ENCODE results near the gene PCDHGA9.
"Not testable (repeated sequence)": the region's sequence is repeated elsewhere in the genome, so short reads cannot be mapped to it uniquely, and the experiment has no call there.

The PCDHGA9 gene

GRCh38 chr5:141384471-141385267, 17.9 kb upstream of the PCDHGA9 start:
- DNase-seq (ENCODE audit: low spot score): no peak

GRCh38 chr5:141387557-141388311, 14.8 kb upstream of the PCDHGA9 start, which contains the start of gene PCDHGB4:
Gene PCDHGB4, plus strand, starts transcription at chr5:141387698. Its CDS starts 187 bp downstream, at chr5:141387885.
- DNase-seq (ENCODE audit: low spot score): not testable (repeated sequence)

- no peak for DNase-seq (ENCODE audit: low spot score)
These were observed 13.9 kb upstream of the PCDHGA9 start for GRCh38 chr5:141388661-141389060.

GRCh38 chr5:141389153-141390042, 13.2 kb upstream of the PCDHGA9 start:
- no peak for DNase-seq (ENCODE audit: low spot score)

GRCh38 chr5:141392429-141393198, 10.0 kb upstream of the PCDHGA9 start, which contains the start of gene PCDHGA8:
Gene PCDHGA8, plus strand, starts transcription at chr5:141392633. Its CDS starts 181 bp downstream, at chr5:141392814.
- DNase-seq (ENCODE audit: low spot score): no peak

- DNase-seq (ENCODE audit: low spot score): no peak
These were observed 9.3 kb upstream of the PCDHGA9 start for GRCh38 chr5:141393267-141393666.

GRCh38 chr5:141394401-141395187, 8.0 kb upstream of the PCDHGA9 start:
- DNase-seq (ENCODE audit: low spot score): not testable (repeated sequence)

GRCh38 chr5:141397756-141398551, 4.6 kb upstream of the PCDHGA9 start, which contains the start of gene PCDHGB5:
Gene PCDHGB5, plus strand, starts transcription at chr5:141397947. Its CDS starts 181 bp downstream, at chr5:141398128.
- peak; percentile 56 for DNase-seq (ENCODE audit: low spot score)

- no peak for DNase-seq (ENCODE audit: low spot score)
These were observed 4.0 kb upstream of the PCDHGA9 start for GRCh38 chr5:141398608-141399007.

GRCh38 chr5:141399555-141400258, 2.9 kb upstream of the PCDHGA9 start:
- DNase-seq (ENCODE audit: low spot score): no peak

GRCh38 chr5:141403387-141403786, 809 bp downstream of the PCDHGA9 start:
- DNase-seq (ENCODE audit: low spot score): no peak

GRCh38 chr5:141407790-141408505, 5.4 kb downstream of the PCDHGA9 start, which contains the start of gene PCDHGB6:
Gene PCDHGB6, plus strand, starts transcription at chr5:141408021. Its CDS starts 182 bp downstream, at chr5:141408203.
- not testable (repeated sequence) for DNase-seq (ENCODE audit: low spot score)

- DNase-seq (ENCODE audit: low spot score): no peak
These were observed 7.2 kb downstream of the PCDHGA9 start for GRCh38 chr5:141409598-141410306.

GRCh38 chr5:141411575-141411974, 9.0 kb downstream of the PCDHGA9 start:
- DNase-seq (ENCODE audit: low spot score): no peak

- peak; percentile 82 for DNase-seq (ENCODE audit: low spot score)
These were observed 10.4 kb downstream of the PCDHGA9 start, which contains the start of gene PCDHGA10 for GRCh38 chr5:141412854-141413539. Gene PCDHGA10, plus strand, starts transcription at chr5:141412987. Its CDS starts 189 bp downstream, at chr5:141413176.

GRCh38 chr5:141413540-141414069, 11.0 kb downstream of the PCDHGA9 start:
- no peak for DNase-seq (ENCODE audit: low spot score)
